GM13976 (cell line): ENCODE data around the gene MAX.

ENCODE experiments used
- DNase-seq: peaks from one replicate; pipeline ENCODE4 v3.0.0; 2012; ENCODE audit warnings: low spot score
- in situ Hi-C: fragments of 300-500 bp; cut with MboI; formaldehyde crosslinking; loops from one replicate; pipeline ENCODE4 v1.12.0; 2022; ENCODE audit warnings: low sequenced_read_pairs, mixed read lengths, inconsistent platforms; ENCODE audit not compliant: unreplicated experiment
- TF ChIP-seq, protein P1 (sequence below): IDR thresholded peaks from 2 replicates; pipeline ENCODE4 v1.5.1; 2012; ENCODE audit warnings: borderline replicate concordance, mild to moderate bottlenecking; ENCODE audit not compliant: insufficient read depth; ENCODE audit errors: extremely low read depth, missing control alignments, control extremely low read depth

The MAX gene

DNA sequence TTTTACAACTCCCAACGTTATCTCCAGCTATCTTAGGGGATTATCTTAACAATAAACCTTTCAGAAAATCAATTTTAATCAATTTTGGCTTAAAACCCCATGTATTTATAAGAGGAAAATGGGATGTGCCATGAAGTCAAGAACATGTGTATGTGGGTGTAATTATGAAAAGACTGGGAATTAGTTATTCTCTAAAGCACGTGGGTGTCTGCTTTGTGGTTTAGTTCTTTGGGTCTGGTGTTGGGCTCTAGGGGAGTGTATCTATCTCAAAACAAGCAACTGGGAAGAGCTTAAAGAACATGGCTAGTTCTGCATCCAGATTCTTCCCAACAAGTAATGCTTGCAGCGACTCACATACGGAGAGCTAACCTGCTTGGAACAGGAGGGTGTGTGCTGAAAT lies 40.1 kb upstream of the MAX start:
- in situ Hi-C loops: no loop called here
- TF ChIP-seq, protein P1, sequence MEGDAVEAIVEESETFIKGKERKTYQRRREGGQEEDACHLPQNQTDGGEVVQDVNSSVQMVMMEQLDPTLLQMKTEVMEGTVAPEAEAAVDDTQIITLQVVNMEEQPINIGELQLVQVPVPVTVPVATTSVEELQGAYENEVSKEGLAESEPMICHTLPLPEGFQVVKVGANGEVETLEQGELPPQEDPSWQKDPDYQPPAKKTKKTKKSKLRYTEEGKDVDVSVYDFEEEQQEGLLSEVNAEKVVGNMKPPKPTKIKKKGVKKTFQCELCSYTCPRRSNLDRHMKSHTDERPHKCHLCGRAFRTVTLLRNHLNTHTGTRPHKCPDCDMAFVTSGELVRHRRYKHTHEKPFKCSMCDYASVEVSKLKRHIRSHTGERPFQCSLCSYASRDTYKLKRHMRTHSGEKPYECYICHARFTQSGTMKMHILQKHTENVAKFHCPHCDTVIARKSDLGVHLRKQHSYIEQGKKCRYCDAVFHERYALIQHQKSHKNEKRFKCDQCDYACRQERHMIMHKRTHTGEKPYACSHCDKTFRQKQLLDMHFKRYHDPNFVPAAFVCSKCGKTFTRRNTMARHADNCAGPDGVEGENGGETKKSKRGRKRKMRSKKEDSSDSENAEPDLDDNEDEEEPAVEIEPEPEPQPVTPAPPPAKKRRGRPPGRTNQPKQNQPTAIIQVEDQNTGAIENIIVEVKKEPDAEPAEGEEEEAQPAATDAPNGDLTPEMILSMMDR: no peak
- DNase-seq: no peak

DNA sequence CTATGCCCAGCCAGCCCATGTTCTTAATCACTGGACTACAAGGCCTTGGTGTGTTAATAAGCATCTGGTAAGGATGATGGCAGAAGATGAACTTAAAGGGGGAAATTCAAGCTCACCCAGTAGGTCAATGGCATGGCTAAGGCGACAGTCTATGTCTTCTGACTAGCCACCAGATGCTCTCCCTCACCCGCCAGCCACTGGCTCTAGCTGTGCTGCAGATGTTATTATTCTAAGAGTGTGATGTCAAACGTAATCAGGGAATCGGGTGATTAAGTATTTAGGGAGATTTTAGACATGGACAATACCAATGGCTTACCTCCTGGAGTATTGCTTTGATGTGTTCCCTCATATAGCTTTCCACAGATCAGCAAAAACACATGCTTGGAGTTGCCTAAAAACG lies 39.2 kb upstream of the MAX start:
- no peak for DNase-seq
- TF ChIP-seq, protein P1: no peak
- in situ Hi-C loops: no loop called here

DNA sequence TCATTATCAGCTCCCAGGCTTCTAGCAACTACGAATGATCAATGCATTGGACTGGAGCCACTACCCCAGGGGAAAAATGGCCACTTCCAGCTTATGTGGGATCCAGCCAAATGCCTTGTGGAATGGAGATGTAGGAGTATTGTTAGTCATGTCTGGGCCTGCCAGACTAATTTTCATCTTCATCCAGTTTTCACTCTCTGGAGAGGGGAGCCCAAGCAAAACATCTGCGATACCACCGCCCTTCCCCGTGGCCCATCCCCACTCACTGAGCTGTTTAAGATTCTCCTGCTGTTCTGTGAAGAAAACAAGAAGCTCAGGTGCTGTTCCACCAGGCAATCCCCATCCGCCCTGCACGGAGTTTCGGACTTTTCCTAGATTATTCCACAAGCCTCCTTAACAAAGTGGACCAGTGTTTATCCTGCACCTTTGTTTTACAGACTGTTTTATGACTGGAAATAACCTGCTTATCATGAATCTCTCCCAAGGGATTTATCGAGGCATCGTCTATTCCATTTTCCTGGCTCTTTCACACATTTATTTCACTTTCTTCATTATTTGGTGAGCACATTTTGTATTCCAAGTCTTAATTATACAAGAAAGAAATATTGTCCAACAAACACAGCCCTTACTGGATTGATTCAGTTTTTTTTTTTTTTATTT lies 35.5 kb upstream of the MAX start:
- no peak for DNase-seq
- TF ChIP-seq, protein P1: no peak
- in situ Hi-C loops: no loop called here

DNA sequence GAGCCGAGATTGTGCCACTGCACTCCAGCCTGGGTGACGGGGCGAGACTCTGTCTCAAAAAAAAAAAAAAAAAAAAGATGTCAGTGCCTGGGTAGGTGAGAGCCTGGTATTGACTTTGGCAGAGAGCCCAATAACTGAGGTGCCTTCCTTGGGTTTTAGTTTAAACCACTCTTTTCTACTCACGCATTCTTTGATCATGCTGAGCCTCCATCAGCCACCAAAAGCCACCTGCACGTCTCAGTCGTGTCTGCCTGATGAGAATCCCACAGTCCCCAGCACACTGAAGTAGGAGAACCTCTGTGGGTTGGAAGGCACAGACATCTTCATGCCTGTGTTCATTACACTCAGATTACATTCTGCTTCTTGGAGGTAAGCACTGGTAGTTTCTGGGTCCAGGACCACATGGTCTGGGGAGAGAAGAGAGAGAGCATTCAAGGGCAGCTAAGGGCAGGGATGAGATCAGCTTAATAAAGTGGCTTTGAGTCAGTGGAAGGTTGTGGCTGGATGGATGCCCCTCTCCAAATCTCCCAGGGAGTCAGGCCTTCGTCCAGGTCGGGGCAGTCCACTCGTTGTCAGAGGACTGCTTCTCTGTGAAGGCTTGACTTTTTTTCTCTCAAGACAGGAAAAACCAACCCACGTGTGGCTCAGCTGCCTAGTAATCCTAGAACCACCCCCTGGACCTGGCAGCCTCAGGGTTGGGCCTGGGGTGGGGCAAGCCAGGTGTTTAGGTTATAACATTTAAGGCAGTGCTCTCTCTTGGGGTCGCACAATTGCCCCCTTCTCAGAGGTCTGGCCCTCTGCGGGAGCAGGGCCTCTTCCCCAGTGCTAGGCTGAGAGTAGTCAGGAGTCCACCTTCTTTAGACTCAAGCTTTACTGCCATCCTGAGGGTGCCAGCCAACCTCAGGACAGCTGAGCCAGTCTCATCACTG lies 32.6 kb upstream of the MAX start:
- in situ Hi-C loops: no loop called here
- TF ChIP-seq, protein P1: no peak
- DNase-seq: no peak

DNA sequence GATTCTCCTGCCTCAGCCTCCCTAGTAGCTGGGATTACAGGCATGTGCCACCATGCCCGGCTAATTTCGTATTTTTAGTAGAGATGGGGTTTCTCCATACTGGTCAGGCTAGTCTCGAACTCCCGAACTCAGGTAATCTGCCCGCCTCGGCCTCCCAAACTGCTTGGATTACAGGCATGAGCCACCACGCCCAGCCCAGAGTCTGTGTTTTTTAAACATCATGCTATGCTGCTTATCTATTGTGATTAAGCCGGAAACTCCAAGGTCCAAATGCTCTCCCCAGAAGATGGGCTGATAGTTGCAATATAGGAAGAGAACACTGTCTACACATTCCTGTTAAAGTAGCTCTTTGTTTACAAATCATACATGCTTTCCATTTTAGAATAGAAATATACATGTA lies 30.5 kb upstream of the MAX start:
- TF ChIP-seq, protein P1: no peak
- DNase-seq: no peak
- in situ Hi-C loops: no loop called here

DNA sequence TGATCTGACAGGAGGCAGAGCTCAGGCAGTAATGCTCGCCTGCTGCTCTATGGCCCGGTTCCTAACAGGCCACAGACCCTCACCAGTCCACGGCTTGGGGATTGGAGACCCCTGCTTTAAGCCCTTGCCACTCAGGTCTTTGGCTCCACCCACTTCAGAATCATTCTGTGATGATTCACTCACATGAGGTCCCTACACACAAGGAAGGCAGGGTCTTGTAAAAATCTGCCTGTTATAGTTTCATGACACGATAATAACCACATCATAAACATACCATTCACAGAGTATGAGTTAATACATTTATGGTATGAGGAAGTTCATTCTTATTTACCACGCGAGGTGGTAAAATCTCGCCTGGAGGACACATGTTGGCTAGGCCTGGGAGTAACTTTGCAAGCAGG lies 29.0 kb upstream of the MAX start:
- in situ Hi-C loops: no loop called here
- TF ChIP-seq, protein P1: no peak
- no peak for DNase-seq
